ENCODE measurements around the gene CDKN2A.

The CDKN2A gene
- 0.97 to 9.1 (median 2.2) reads per million in 4 experiments for total RNA-seq

DNA sequence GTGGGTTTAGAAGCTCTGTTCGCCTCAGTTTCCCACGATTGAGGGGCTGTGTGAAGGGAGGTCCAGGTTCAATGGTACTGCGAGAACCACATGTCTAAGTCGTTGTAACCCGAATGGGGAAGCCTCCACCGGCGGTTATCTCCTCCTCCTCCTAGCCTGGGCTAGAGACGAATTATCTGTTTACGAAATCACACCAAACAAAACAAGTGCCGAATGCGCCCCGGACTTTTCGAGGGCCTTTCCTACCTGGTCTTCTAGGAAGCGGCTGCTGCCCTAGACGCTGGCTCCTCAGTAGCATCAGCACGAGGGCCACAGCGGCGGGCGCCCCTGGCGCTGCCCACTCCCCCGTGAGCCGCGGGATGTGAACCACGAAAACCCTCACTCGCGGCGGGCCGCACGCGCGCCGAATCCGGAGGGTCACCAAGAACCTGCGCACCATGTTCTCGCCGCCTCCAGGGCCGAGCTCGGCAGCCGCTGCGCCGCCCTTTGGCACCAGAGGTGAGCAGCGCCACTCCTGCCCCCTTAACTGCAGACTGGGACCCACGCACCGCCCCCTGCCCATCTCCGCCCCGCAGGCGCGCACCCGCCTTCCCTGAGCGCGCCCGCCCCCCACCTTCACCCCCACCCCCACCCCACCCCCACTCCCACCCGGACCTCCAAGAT lies at the start of gene CDKN2A:
Gene CDKN2A, minus strand, starts transcription at position 500 of the 663 bp plus-strand sequence.
- no peak for DNase-seq

DNA sequence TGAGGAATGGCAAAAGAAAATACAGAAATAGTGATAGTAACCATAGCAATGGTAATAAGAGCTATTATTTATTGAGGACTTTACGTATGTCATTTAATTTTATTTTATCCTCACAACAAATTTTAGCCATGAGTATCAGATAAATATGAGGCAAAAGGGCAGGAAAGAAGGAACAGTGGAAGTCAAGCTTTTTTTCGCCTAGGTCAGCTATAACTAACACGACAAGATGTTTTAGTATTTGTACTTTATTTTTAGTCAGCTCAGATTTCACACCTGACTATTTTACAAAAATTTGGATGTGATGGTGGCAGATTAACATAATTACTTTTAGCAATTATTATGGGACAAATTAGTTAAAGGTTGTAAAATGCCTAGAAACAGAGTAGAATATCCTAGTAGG lies 49.7 kb upstream of the CDKN2A start:
- no peak for DNase-seq

DNA sequence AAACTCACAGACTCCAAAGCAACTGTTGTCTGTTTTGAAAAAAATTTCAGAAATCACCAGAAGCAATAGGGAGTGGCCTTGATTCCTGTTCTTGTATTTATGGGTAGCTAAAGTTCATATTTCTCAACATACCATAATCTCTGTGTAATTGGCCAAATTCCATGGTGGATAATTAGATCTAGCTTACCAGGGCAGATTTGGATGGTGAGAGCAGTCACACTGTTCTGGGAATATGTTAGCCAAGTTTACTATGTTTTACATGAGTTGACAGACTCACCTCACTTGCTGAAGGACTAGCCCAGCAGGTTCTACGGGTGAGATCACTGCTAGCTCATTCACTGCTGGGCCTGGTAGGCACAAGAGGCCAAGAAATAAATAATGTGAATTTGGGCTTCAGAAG lies 47.6 kb upstream of the CDKN2A start:
- DNase-seq = no peak

DNA sequence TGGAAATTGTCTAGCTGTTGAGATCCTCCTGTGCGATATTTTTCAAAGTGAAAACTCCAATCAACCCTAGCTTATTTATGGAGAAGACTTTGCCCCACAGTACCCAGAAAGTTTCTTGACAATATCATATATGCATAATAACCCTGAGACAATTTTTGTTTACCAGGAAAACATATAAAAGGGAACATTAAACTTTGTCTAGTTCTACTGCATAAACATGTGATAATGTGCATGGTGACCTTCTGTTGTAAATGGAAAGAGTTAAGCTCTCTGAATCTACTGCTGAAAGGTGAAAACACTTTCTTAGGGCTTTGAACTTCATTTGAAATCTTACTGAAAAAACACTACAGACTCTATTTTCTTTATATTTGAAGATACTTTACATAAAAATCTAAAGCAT lies 47.2 kb upstream of the CDKN2A start:
- DNase-seq = no peak

DNA sequence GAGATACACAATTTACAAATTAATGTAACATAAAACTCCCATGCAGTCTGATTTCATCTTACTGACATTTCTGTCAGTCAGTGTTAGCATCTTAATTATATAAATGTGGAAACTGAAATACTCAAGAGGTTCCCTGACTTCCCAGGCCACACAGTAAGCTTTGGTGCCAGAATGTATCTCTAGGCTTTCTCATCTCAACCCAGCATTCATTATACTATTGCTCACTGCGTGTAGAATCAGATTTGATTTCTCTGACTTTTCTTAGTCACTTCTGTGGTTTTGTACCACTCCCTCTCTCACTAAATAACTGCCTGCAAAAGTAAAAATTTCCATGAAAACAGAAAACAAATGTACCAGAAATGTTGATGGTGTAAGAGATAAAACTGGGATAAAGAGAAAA lies 46.6 kb upstream of the CDKN2A start:
- DNase-seq = no peak

DNA sequence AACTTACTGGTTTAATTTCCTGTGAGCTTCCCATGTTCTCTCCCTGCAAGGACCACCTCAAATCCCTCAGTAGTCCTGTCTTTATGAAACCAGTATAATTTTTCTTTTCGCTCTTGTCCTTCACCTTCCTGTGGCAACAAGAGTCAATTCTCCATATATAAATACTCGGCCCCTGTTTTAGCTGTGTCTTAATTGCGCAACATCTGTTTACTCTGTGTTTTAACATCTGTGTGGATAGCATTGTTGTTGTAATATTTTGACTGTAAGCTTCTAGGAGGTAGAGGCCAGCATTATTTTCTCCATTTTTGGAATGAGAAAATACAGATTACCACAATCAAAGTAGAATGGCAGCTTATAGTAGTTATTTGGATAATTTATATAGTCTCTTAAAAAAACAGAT lies 45.1 kb upstream of the CDKN2A start:
- DNase-seq = no peak

DNA sequence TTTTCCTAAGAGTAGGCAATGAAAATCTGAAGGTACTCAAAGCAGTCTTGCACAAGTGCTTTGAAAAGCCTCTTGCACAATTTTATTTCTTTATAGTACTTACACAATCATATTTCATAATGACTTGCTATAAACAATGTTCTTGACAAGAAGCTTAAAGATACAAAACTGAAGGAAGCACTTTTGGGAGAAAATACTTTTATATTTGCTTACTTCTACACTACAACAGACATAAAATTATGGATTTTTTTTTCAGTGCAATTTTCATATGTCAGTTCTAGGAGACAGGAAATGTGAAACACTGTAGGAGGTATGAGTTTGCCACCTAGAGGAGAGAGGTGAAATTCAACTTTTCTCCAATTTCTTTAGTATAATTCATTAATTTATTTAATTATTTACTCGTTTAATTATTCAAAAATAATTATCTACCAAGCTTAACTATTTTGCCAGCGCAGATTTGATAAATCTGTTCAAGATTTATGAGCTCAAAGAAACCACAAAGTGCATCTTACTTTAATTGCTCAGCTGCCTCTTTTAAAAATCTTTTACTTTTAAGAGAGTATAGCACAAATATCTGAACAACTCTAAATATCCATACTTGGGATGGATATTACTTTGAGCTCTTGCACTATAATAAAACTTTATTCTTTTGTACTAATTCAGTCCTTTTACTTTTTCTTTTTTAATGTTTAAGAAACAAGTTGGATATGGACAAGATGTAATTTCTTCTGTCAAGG lies 43.9 kb upstream of the CDKN2A start:
- no peak for DNase-seq

DNA sequence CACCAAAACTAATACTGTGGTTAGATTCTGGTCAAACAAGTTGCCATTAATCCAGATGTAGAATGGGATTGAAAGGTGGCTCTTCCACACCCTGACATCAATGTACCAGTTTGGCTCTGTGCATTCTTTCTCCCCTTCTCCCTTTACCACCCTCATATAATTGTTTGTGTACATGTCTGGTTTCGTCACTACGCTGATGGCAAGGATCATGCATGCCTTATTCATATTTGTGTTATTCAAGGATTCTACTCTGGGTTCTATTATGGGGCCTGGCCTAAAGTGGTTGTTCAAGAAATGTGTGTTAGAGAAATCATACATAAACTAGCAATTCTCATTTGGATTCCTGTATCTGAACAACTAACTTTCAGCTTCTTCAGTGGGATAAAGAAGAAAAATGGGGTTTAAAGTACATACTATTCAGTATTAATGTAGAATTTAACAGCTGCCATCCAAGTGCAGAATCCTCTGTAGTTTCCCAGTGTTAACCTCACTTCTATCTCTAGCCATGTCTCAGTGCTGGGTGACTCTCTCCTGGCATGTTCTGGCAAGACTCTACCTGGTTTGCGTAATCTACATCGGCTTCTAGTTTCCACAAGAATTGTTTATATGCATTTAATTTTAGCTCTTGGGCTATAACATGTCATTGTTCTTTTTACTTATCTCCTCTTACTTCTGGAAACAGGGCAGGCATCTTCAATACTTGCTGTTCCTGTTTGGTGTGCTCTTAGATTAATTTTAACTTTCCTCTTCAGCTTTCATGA lies 42.9 kb upstream of the CDKN2A start:
- no peak for DNase-seq

DNA sequence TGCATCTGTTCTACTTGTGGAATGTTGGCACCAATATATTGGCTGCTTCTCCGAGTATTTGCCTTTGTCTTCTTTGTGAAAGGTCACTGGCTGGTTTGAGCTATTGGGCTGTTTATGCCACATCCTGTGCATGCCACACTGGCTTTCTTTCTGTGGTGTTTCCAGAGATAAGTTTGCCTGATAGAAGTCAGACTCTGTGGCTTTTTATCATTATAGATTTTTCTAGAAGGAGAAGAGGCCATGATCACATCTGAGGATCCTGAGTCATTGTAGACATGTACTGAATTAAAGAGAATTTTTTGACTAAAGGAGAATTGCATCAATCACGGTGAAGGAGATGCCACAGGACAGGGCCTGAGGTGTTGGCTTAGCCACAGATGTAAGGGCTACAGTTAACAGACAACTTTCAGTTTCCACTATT lies 41.4 kb upstream of the CDKN2A start:
- DNase-seq = no peak

DNA sequence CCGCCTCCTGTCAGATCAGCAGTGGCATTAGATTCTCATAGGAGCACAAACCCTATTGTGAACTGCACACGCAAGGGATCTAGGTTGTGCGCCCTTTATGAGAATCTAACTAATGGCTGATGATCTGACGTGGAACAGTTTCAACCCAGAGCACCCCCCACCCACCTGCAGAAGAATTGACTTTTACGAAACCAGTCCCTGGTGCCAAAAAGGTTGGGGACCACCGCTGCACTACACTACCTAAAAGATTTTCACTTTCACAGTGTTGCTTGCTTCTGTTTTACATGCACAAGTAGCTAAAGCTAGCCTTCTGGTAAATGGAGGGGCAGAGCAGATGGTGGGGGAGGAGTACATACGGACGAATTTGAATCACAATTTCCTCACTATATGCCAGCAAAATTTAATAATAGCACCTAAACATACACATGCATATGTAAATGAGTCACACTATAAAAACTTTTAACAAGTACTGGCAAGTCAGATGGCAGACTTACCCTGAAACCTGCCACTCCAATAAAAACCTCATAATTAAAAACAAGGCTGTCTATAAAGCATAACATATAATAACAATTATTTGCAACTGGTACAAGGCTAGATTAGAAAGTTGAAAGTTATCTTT lies 38.9 kb upstream of the CDKN2A start:
- DNase-seq = no peak

DNA sequence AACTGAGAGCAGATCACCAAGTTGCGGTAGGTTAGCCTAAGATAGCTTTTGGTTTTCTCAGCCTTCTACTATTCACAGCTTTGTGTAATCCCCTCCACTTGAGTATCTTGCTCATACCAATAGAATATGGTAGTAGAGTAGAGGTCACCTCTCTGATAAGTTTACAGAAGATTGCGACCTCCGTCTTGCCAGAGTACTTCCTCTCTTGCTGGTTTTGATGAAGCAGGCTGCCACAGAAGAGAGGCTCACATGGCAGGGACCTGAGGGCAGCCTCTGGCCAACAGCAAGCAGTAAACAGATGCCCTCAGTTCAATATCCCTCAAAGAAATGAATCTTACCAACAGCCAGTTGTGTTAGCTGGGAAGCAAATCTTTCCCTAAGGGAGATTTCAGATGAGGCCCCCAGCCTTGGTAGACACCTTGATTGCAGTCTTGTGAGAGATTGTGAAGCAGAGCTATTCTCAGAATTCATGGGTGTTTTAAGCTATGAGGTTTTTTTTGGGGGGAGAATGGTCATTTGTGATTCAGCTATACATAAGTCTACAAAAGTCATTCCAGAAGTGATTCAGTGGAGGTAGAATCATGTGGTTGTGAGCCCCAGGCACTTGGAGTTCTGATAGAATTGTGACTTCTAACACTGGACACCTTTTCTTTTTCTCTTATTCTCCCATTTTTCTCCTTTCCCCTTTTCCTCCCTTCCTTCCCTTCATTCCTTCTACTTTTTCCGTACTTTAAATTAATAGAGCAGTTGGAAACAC lies 37.6 kb upstream of the CDKN2A start:
- no peak for DNase-seq

DNA sequence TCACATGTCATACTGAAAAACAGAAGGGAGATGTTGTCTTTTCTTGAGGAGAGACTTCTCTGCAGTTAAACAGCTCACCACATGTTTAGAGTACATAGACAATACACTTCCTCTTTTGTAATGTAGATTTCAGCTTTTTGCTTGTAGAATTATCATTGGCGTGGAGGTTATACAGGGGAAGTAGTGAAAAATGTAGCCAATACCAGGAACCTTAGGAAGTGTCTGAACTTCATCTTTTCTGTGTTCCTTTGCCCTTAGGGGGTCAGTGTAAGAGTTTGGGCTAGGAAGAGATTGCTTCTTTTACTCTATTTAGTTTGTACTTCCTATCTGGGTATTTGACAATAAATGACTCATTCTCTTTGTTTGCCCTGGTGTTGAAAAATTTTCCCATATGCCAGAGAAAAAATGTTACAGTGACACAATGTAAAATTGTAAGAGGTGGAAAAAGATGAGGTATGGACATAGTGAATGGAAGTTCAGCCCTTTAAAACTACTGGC lies 36.0 kb upstream of the CDKN2A start:
- DNase-seq = no peak

DNA sequence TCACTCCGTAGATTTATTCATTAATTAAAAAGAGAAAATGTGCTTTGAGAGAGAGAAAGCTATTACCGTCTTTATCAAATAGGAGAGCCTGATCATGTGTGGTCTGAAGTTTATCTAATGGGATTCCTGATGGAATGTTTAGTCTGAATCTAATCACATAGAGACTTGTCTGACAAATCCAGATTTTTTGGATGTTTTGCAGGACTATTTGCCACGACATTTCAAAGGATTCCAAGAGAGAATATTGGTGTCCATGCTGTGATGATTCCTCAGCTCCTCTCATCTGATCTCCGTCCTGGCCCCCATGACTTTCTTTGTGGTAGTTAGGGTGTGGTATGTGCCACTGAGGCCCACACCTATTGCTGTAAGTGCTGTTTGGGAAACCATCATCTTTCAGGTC lies 35.0 kb upstream of the CDKN2A start:
- no peak for DNase-seq

DNA sequence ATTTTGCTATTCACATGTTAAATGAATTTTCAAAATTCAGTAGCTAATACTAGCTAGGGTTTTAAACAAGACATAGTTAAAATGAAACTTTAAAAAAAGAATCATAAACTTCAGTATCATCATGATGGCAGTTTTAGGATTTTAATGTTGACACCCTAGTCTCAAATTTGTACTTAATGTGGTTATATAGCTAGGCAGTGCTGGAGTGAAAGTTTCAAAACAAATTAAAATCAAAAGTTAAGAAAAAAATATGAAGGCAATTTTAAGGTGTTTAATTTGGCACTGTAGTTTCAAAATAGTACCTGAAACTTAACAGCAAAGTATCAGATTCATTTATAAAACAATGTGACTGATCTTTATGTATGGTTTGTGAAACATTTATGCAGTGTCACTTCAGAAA lies 34.2 kb upstream of the CDKN2A start:
- DNase-seq = no peak

DNA sequence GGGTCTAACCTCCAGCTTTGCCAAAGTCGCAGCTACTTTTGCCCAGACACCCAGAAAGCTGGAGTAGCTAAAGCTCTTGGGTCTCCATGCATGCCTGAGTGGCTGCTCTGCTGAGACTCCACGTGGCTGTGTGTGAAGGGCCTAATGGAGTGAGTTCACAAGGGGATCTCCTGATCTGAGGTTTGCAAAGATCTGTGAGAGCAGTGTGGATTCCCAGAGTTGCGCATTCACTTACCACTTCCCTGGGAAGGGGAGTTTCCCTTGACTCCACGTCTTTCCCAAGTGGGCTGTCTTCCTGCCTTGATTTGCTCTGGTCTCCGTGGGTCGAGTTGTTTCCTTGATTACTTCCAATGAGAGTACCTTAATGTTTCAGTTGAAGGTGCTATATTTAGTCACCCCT lies 32.5 kb upstream of the CDKN2A start:
- DNase-seq = no peak

DNA sequence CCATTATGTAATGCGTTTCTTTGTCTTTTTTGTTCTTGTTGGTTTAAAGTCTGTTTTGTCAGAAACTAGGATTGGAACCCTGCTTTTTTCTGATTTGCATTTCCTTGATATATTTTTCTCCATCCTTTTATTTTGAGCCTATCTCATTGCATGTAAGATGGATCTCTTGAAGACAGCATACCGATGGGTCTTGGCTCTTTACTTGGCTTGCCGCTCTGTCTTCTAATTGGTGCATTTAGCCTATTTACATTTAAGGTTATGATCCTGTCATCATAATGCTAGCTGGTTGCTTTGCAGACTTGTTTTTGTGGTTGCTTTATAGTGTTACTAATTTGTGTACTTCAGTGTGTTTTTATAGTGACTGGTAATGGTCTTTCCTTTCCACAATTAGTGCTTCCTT lies 28.2 kb upstream of the CDKN2A start:
- no peak for DNase-seq

DNA sequence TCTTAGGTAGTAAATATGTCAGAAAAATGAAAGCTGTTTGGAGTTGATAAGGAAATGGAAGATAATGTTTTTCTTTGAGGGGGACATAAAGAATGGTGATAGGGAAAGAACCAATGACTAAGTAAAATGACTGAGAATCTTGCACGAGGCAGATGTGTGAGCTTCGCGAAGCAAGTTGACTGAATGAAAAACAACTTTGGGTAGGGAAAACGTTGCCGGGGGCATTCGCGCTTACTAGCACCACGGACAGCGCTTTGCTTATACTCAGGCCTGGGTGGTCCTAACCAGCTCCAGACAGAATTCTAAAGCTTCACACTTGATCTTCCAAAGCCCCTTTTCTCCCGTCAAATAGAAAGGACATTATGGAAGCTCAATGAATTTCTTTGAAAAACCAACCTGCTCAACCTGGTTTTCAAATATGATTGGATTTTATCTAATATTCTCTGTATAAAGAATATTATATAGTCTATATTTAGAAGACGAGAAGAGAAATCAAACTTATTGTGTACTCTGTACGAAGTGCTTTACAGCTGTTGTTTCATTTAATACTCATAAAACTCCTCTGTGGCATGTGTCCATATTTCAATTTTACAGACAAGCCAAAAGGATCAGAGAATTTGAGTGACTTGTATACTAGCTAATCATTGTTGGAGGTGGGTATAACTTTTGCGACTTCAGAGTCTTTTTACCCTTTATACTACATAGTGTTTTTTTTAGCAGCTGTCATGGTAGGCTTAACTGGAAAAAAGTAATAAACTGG lies 16.9 kb upstream of the CDKN2A start:
- no peak for DNase-seq

DNA sequence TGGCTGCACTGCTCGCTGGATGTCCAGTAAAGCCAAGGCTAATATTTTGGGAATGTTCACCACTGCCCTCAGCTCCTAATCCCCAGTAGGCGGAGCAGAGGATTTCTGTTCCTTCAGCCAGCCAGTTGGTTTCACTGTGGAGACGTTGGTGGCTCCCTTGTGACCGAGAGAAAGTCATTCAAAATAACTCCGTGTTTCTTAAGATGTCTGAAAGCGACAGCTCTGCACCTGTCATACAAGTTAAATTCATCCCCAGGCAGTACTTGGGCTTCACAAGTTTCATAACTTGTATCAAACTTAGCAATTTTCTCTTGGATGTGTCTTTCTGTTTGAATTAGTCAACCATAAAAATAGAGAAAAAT lies 15.3 kb upstream of the CDKN2A start:
- no peak for DNase-seq

DNA sequence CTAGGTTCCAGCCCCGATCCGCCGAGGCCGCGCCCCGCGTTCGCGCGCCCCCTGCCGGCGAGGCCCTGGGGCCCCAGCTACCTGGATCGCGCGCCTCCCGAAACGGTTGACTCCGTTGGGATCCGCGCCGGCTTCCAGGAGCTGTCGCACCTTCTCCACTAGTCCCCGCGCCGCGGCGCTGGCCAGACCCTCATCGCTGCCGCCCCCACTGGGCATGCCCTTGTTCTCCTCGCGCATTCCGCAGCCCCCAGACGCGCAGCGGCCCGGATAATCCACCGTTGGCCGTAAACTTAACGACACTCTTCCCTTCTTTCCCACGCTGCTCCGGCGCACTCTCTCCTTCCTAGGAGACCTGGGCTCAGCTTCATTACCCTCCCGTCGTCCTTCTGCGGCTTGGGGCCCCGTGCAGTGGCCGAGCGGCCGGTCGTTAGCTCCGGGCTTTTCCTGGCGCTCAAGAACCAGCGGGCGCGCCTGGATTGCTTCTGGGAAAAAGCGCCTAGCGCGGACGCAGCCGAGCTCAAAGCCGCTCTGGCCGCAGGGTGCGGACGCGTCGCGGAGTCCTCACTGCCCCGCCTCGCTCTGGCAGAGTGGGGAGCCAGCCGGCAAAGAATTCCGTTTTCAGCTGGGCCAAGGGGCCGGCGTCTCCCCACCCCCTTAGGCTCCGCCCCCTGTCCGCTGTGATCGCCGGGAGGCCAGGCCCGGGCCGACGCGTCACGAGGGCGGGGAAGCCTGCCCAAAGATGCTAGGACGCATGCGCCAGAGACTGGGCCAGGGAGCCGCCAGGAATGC lies 14.7 kb upstream of the CDKN2A start, which contains the start of gene CDKN2B:
Gene CDKN2B, minus strand, starts transcription at position 589 of the 789 bp plus-strand sequence. Its CDS starts 352 bp downstream, at position 237.
- DNase-seq = no peak

DNA sequence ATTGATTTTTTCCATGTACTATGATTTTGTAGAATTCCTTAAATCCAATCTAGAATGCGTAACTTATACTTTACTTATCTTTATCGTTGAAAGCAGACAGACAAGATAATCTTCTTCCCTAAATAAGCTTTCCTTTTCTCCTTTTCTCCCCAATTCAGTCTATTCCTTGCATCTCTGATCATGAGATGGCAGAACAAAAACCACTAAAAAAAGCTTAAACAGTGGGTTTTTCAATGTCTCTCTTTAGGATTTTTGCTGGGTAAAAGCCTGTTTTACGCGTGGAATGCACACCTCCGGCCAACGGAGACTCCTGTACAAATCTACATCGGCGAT lies 14.2 kb upstream of the CDKN2A start:
- no peak for DNase-seq
